Neural cell (in vitro differentiated cells): ENCODE measurements around the gene CEP89. TPM values are rescaled to one million over a fixed set of nuclear protein-coding genes. Genes with fewer than 3 reads are reported as not detected.

ENCODE experiments used
- H2AFZ ChIP-seq: fragments of 200-600, 300-800 bp; sonication (generic), shearing (Covaris generic); 2 replicates; pipeline ENCODE4 v1.6.0; 2014; ENCODE audit warnings: low read depth, mild to moderate bottlenecking, antibody characterized with exemption, low read length, moderate library complexity
- H3F3A ChIP-seq: fragments of 200-600 bp; shearing (Covaris generic); 2 replicates; pipeline ENCODE4 v1.6.1; 2016; ENCODE audit warnings: mild to moderate bottlenecking, moderate library complexity, mixed read lengths, antibody characterized with exemption, low read length; ENCODE audit not compliant: insufficient read depth, poor library complexity, severe bottlenecking
- H3K27ac ChIP-seq: fragments of 200-600, 300-800 bp; sonication (generic), shearing (Covaris generic); 2 replicates; pipeline ENCODE4 v1.5.1; 2014; ENCODE audit warnings: mild to moderate bottlenecking, low read length, moderate library complexity
- H3K27me3 ChIP-seq: fragments of 300-800, 200-600 bp; sonication (generic), shearing (Covaris generic); 2 replicates; pipeline ENCODE4 v1.6.0; 2014; ENCODE audit warnings: mild to moderate bottlenecking, low read depth, low read length, moderate library complexity; ENCODE audit not compliant: insufficient read depth
- H3K36me3 ChIP-seq: fragments of 300-800, 200-600 bp; sonication (generic), shearing (Covaris generic); 2 replicates; pipeline ENCODE4 v1.5.1; 2014; ENCODE audit warnings: mild to moderate bottlenecking, antibody characterized with exemption, low read length, moderate library complexity; ENCODE audit not compliant: insufficient read depth
- H3K4me2 ChIP-seq: fragments of 300-800, 200-600 bp; sonication (generic), shearing (Covaris generic); 2 replicates; pipeline ENCODE4 v1.6.0; 2014; ENCODE audit warnings: mild to moderate bottlenecking, low read length
- H3K4me3 ChIP-seq: fragments of 300-800, 200-600 bp; sonication (generic), shearing (Covaris generic); 2 replicates; pipeline ENCODE4 v1.5.1; 2014; ENCODE audit warnings: mild to moderate bottlenecking, low read length, moderate library complexity
- H3K79me2 ChIP-seq: fragments of 200-600 bp; shearing (Covaris generic); replicated peaks from 2 replicates; pipeline ENCODE4 v1.6.0; 2014; ENCODE audit warnings: mild to moderate bottlenecking, low read length, moderate library complexity; ENCODE audit not compliant: insufficient read depth
- H3K9ac ChIP-seq: fragments of 300-800, 200-600 bp; sonication (generic), shearing (Covaris generic); 2 replicates; pipeline ENCODE4 v1.6.1; 2016; ENCODE audit warnings: mild to moderate bottlenecking, low read length, mixed read lengths
- H3K9me2 ChIP-seq: fragments of 200-600 bp; shearing (Covaris generic); 2 replicates; pipeline ENCODE4 v1.6.1; 2016; ENCODE audit warnings: mild to moderate bottlenecking, low read length, mixed read lengths; ENCODE audit not compliant: insufficient read depth
- H3K9me3 ChIP-seq: fragments of 200-600, 300-800 bp; sonication (generic), shearing (Covaris generic); 2 replicates; pipeline ENCODE4 v1.6.1; 2016; ENCODE audit warnings: mild to moderate bottlenecking, mixed run types, low read length, moderate library complexity, mixed read lengths
- H4K20me1 ChIP-seq: fragments of 200-600 bp; shearing (Covaris generic); 2 replicates; pipeline ENCODE4 v1.6.1; 2016; ENCODE audit warnings: mild to moderate bottlenecking, mixed run types; ENCODE audit not compliant: insufficient read depth
- CTCF ChIP-seq: fragments of 450-650 bp; IDR thresholded peaks from 2 replicates; pipeline ENCODE4 v1.5.1; 2014; ENCODE audit warnings: antibody characterized with exemption, mild to moderate bottlenecking, moderate library complexity; ENCODE audit not compliant: poor library complexity, severe bottlenecking
- EP300 ChIP-seq: fragments of 450-650 bp; conservative IDR thresholded peaks from 2 replicates; pipeline ENCODE4 v1.6.1; 2014; ENCODE audit warnings: antibody characterized with exemption, mild to moderate bottlenecking, moderate library complexity; ENCODE audit not compliant: poor library complexity, severe bottlenecking
- EZH2 ChIP-seq: fragments of 200-600, 300-800 bp; shearing (Covaris generic), sonication (generic); IDR thresholded peaks from 2 replicates; pipeline ENCODE4 v1.6.1; 2014; ENCODE audit warnings: antibody characterized with exemption, low read length, borderline replicate concordance, mild to moderate bottlenecking; ENCODE audit not compliant: insufficient read depth, poor library complexity, severe bottlenecking
- MXI1 ChIP-seq: fragments of 450-650 bp; conservative IDR thresholded peaks from 2 replicates; pipeline ENCODE4 v1.6.1; 2014; ENCODE audit warnings: antibody characterized with exemption, mild to moderate bottlenecking; ENCODE audit not compliant: poor library complexity, severe bottlenecking
- POLR2AphosphoS5 ChIP-seq: IDR thresholded peaks from 2 replicates; pipeline ENCODE4 v1.6.1; 2012
- RAD21 ChIP-seq: fragments of 450-650 bp; conservative IDR thresholded peaks from 2 replicates; pipeline ENCODE4 v1.6.1; 2014; ENCODE audit warnings: antibody characterized with exemption, mild to moderate bottlenecking, moderate library complexity
- REST ChIP-seq: IDR thresholded peaks from 2 replicates; pipeline ENCODE4 v1.6.1; 2012; ENCODE audit warnings: borderline replicate concordance
- SMC3 ChIP-seq: fragments of 450-650 bp; conservative IDR thresholded peaks from 2 replicates; pipeline ENCODE4 v1.6.1; 2014; ENCODE audit warnings: antibody characterized with exemption, mild to moderate bottlenecking, moderate library complexity; ENCODE audit not compliant: poor library complexity
- TAF1 ChIP-seq: IDR thresholded peaks from 2 replicates; pipeline ENCODE4 v1.6.1; 2012; ENCODE audit warnings: low read depth
- polyA plus RNA-seq: library from polyadenylated mRNA; depleted of rRNA; stranded (reverse); fragments of >200 nt; gene quantifications from 2 replicates; pipeline ENCODE4 v1.2.3, GENCODE V29; 2014

CEP89 gene
- polyA plus RNA-seq, 1 donor from 2014 or later, result 24.1 TPM

GRCh38 chr19:32917616-32917996 is 54.2 kb downstream of the CEP89 start:
- no peaks in the 10 kb centered on the region for H3K27me3 ChIP-seq
- H3K36me3 ChIP-seq, result no peaks in the 10 kb centered on the region
- no peak overlapping the region for H3K4me3 ChIP-seq
- H4K20me1 ChIP-seq, result no peaks in the 10 kb centered on the region
- no peak overlapping the region for H3K4me2 ChIP-seq
- no peaks in the 10 kb centered on the region for H3F3A ChIP-seq
- no peaks in the 10 kb centered on the region for H3K79me2 ChIP-seq
- H3K9me3 ChIP-seq, result no peaks in the 10 kb centered on the region
- no peak overlapping the region for H3K27ac ChIP-seq
- H3K9me2 ChIP-seq, result no peaks in the 10 kb centered on the region
- TF ChIP-seq EZH2 (no peak), MXI1 (no peak), EP300 (no peak), POLR2AphosphoS5 (no peak), CTCF (no peak), SMC3 (no peak), RAD21 (no peak), REST (no peak), TAF1 (no peak)
- H2AFZ ChIP-seq, result no peak overlapping the region
- H3K9ac ChIP-seq, result no peak overlapping the region

- TF ChIP-seq EZH2 (no peak), MXI1 (no peak), EP300 (no peak), CTCF (no peak), REST (no peak), POLR2AphosphoS5 (no peak), TAF1 (no peak), SMC3 (no peak), RAD21 (no peak)
- H3K36me3 ChIP-seq, result no peaks in the 10 kb centered on the region
These were observed 54.7 kb downstream of the CEP89 start for GRCh38 chr19:32916969-32917615.

More at GRCh38 chr19:32916969-32917615, 54.7 kb downstream of the CEP89 start:
- Histone ChIP-seq H4K20me1 (no peaks in the 10 kb centered on the region), H3K27me3 (no peaks in the 10 kb centered on the region), H3K79me2 (no peaks in the 10 kb centered on the region), H2AFZ (no peak overlapping the region), H3K4me2 (no peak overlapping the region), H3K9ac (no peak overlapping the region), H3K9me2 (no peaks in the 10 kb centered on the region), H3K4me3 (no peak overlapping the region), H3F3A (no peaks in the 10 kb centered on the region), H3K27ac (no peak overlapping the region), H3K9me3 (no peaks in the 10 kb centered on the region)
